ENCODE results near the gene PEX16.

Gene PEX16

GRCh38 chr11:45892856-45893255 lies 24.8 kb downstream of the PEX16 start:
- Histone ChIP-seq H3K36me3 (replicated peaks) (no peaks in the 10 kb centered on the region), H3K27me3 (replicated peaks) (no peaks in the 10 kb centered on the region), H3K4me3 (ENCODE audit: low read depth, low read length) (no peak overlapping the region), H3K27ac (no peak overlapping the region)
- no peak for TF ChIP-seq CTCF (IDR thresholded peaks at IDR 0.05; ENCODE audit: low read depth, low read length, missing control alignments)
- in situ Hi-C loops (cut with HindIII; ENCODE audit: low pct_ligation_motif_present, low sequenced_read_pairs), result no loop called here
- no peak for DNase-seq

GRCh38 chr11:45890886-45891550 lies 26.7 kb downstream of the PEX16 start:
- H3K27me3 ChIP-seq (replicated peaks), result no peaks in the 10 kb centered on the region
- no peak overlapping the region for H3K27ac ChIP-seq
- TF ChIP-seq CTCF (IDR thresholded peaks at IDR 0.05; ENCODE audit: low read depth, low read length, missing control alignments), result no peak
- no peak overlapping the region for H3K4me3 ChIP-seq (ENCODE audit: low read depth, low read length)
- in situ Hi-C loops (cut with HindIII; ENCODE audit: low pct_ligation_motif_present, low sequenced_read_pairs), result no loop called here
- DNase-seq, result no peak
- H3K36me3 ChIP-seq (replicated peaks), result no peaks in the 10 kb centered on the region

DNA sequence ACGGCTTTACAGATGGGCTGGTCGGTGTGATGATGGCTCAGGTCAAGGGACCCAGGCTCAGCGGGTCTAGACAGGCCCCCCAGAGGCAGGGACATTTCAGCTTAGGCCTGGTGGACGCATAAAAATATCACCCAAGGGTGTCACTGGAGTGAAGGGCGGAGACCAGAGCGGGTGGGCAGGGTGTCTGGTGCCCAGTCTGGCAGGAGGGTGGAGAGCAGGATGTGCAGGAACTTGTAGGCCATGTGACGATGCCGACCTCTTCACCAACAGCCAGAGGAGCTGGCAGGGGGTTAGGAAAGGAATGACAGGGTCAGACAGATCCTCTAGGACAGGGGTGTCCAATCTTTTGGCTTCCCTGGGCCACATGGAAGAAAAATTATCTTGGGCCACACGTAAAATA lies 27.7 kb downstream of the PEX16 start:
- H3K27me3 ChIP-seq (replicated peaks), result no peaks in the 10 kb centered on the region
- no peak for TF ChIP-seq CTCF (IDR thresholded peaks at IDR 0.05; ENCODE audit: low read depth, low read length, missing control alignments)
- no peak overlapping the region for H3K4me3 ChIP-seq (ENCODE audit: low read depth, low read length)
- in situ Hi-C loops (cut with HindIII; ENCODE audit: low pct_ligation_motif_present, low sequenced_read_pairs), result no loop called here
- DNase-seq, result no peak
- H3K36me3 ChIP-seq (replicated peaks), result no peaks in the 10 kb centered on the region
- H3K27ac ChIP-seq, result no peak overlapping the region

- H3K4me3 ChIP-seq (ENCODE audit: low read depth, low read length), result no peak overlapping the region
- no peak for TF ChIP-seq CTCF (IDR thresholded peaks at IDR 0.05; ENCODE audit: low read depth, low read length, missing control alignments)
- in situ Hi-C loops (cut with HindIII; ENCODE audit: low pct_ligation_motif_present, low sequenced_read_pairs), result no loop called here
- H3K36me3 ChIP-seq (replicated peaks), result no peaks in the 10 kb centered on the region
- DNase-seq, result no peak
- H3K27ac ChIP-seq, result no peak overlapping the region
- H3K27me3 ChIP-seq (replicated peaks), result no peaks in the 10 kb centered on the region
These were observed 28.1 kb downstream of the PEX16 start for GRCh38 chr11:45889555-45889954.

DNA sequence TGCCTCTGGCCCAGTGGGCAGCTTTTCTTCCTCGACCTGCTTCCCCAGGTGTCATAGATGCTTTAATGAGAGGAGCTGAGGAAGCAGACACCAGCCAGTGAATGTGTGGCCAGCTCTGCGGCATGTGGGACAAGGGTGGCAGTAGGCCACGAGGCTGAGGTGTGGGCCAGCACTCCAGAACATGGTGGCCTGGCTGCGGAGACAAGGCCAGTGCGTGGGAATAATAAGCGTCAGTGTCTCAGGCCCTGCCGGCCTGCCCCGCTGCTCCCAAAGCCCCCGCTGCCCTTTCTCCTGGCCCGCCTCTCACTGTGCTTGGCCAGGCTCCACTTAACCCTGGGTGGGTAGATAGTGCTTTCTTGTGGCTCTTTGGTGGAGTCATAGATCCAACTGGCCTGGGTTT lies 30.1 kb downstream of the PEX16 start:
- H3K27me3 ChIP-seq (replicated peaks), result no peaks in the 10 kb centered on the region
- no peak for TF ChIP-seq CTCF (IDR thresholded peaks at IDR 0.05; ENCODE audit: low read depth, low read length, missing control alignments)
- H3K36me3 ChIP-seq (replicated peaks), result no peaks in the 10 kb centered on the region
- no peak overlapping the region for H3K4me3 ChIP-seq (ENCODE audit: low read depth, low read length)
- in situ Hi-C loops (cut with HindIII; ENCODE audit: low pct_ligation_motif_present, low sequenced_read_pairs), result no loop called here
- DNase-seq, result no peak
- H3K27ac ChIP-seq, result no peak overlapping the region
